ENCODE data around the gene TBCA. TPM values are rescaled to one million over a fixed set of nuclear protein-coding genes. Genes with fewer than 3 reads are reported as not detected.

The TBCA gene
- total and polyA plus RNA-seq, 7 donors: 93.3 to 209 (median 132) TPM

- TF ChIP-seq CTCF (IDR thresholded peaks at IDR 0.05): no peak
- H3K4me3 ChIP-seq: no peak overlapping the region
- intact Hi-C loops (cut with DNase I): no loop called here
- H3K36me3 ChIP-seq (ENCODE audit: insufficient read depth in 1 of 2, low read depth in 1 of 2): no peaks in the 10 kb centered on the region
- peaks cover 45% of the 10 kb centered on the region for H3K4me1 ChIP-seq
- 80 to 90% (median 88%) methylated on average over 7 of the region's 7 CpGs for whole genome bisulfite sequencing, 3 donors
- no peak overlapping the region for H3K27ac ChIP-seq
- no peak for DNase-seq
- no peaks in the 10 kb centered on the region for H3K9me3 ChIP-seq
- ATAC-seq: no peak
- no peaks in the 10 kb centered on the region for H3K27me3 ChIP-seq (ENCODE audit: insufficient read depth in 3 of 3, low read length in 2 of 3)
These were observed 50.5 kb downstream of the TBCA start for GRCh38 chr5:77725616-77726015.

GRCh38 chr5:77724934-77725333, 51.2 kb downstream of the TBCA start:
- TF ChIP-seq CTCF (IDR thresholded peaks at IDR 0.05): no peak
- DNase-seq (no peak), ATAC-seq (peak in 1 of 4 donors; percentile 58)
- Histone ChIP-seq H3K4me1 (peaks cover 45% of the 10 kb centered on the region), H3K36me3 (ENCODE audit: insufficient read depth in 1 of 2, low read depth in 1 of 2) (no peaks in the 10 kb centered on the region), H3K27ac (no peak overlapping the region), H3K27me3 (ENCODE audit: insufficient read depth in 3 of 3, low read length in 2 of 3) (no peaks in the 10 kb centered on the region), H3K9me3 (no peaks in the 10 kb centered on the region), H3K4me3 (no peak overlapping the region)
- 55 to 64% (median 59%) methylated on average over 5 of the region's 5 CpGs for WGBS, 3 donors
- intact Hi-C loops (cut with DNase I): no loop called here

GRCh38 chr5:77719666-77720363, 56.3 kb downstream of the TBCA start:
- peaks cover 12% of the 10 kb centered on the region for H3K4me1 ChIP-seq
- 74 to 96% (median 77%) methylated on average over 3 of the region's 3 CpGs for WGBS, 3 donors
- no peak overlapping the region for H3K27ac ChIP-seq
- intact Hi-C loops (cut with DNase I): no loop called here
- no peaks in the 10 kb centered on the region for H3K27me3 ChIP-seq (ENCODE audit: insufficient read depth in 3 of 3, low read length in 2 of 3)
- ATAC-seq (no peak), DNase-seq (no peak)
- no peak for TF ChIP-seq CTCF (IDR thresholded peaks at IDR 0.05)
- H3K36me3 ChIP-seq (ENCODE audit: insufficient read depth in 1 of 2, low read depth in 1 of 2): no peaks in the 10 kb centered on the region
- H3K4me3 ChIP-seq: no peak overlapping the region
- H3K9me3 ChIP-seq: no peaks in the 10 kb centered on the region

- intact Hi-C loops (cut with DNase I): no loop called here
- Histone ChIP-seq H3K9me3 (no peaks in the 10 kb centered on the region), H3K36me3 (ENCODE audit: insufficient read depth in 1 of 2, low read depth in 1 of 2) (no peaks in the 10 kb centered on the region)
These were observed 57.1 kb downstream of the TBCA start for GRCh38 chr5:77718934-77719610.

More at GRCh38 chr5:77718934-77719610, 57.1 kb downstream of the TBCA start:
- DNase-seq (no peak), ATAC-seq (no peak)
- H3K27me3 ChIP-seq (ENCODE audit: insufficient read depth in 3 of 3, low read length in 2 of 3): no peaks in the 10 kb centered on the region
- H3K27ac ChIP-seq: no peak overlapping the region
- no peak for TF ChIP-seq CTCF (IDR thresholded peaks at IDR 0.05)
- 80 to 85% (median 84%) methylated on average over 6 of the region's 6 CpGs for WGBS, 3 donors
- H3K4me3 ChIP-seq: no peak overlapping the region
- H3K4me1 ChIP-seq: peaks cover 5% of the 10 kb centered on the region

Measured in psoas muscle (tissue), 8 donors.